Mucosa of descending colon (tissue), 3 donors: Measurements from ENCODE around the gene AMHR2. TPM values are rescaled to one million over a fixed set of nuclear protein-coding genes. Genes with fewer than 3 reads are reported as not detected.
"Not testable (repeated sequence)": the region's sequence is repeated elsewhere in the genome, so short reads cannot be mapped to it uniquely, and the experiment has no call there.

Experiments used
- ATAC-seq: fragments of 200-7000 bp; cut with Tn5 transposase; one replicate; pipeline ENCODE4 v1.9.1; 2020; ENCODE audit warnings: mild to moderate bottlenecking, moderate library complexity
- DNase-seq, 3 donors: peaks; one replicate each; pipeline ENCODE4 v3.0.0-alpha.2; 2020
- H3K36me3 ChIP-seq: fragments of 200-600 bp; one replicate; pipeline ENCODE4 v1.8.0; 2021; ENCODE audit warnings: low read depth, mild to moderate bottlenecking
- H3K4me1 ChIP-seq: fragments of 200-600 bp; one replicate; pipeline ENCODE4 v1.8.0; 2021; ENCODE audit warnings: low read depth, mild to moderate bottlenecking
- H3K4me3 ChIP-seq: fragments of 200-600 bp; one replicate; pipeline ENCODE4 v1.8.0; 2021; ENCODE audit warnings: mild to moderate bottlenecking
- H3K9me3 ChIP-seq: fragments of 200-600 bp; one replicate; pipeline ENCODE4 v1.8.0; 2021; ENCODE audit warnings: mild to moderate bottlenecking
- CTCF ChIP-seq: fragments of 200-600 bp; IDR thresholded peaks from one replicate; pipeline ENCODE4 v1.8.0; 2022; ENCODE audit warnings: antibody characterized with exemption, mild to moderate bottlenecking
- intact Hi-C, 2 donors: fragments of 100-400 bp; cut with DNase I in 1 of 2; cut with micrococcal nuclease in 1 of 2; formaldehyde crosslinking; loops; one replicate each; pipeline versions ENCODE4 v1.11.0 to v1.11.1; 2022; cut with DNase I, micrococcal nuclease
- total RNA-seq, 3 donors: library from RNA; stranded (reverse); fragmentation: NEBNext Ultra II Directional in 2 of 3; extraction: Animal tissue kit (Norgen Biotek cat#: 25700) in 2 of 3; gene quantifications; one replicate each; pipeline versions ENCODE4 v1.2.1 to v1.2.4, GENCODE V29; 2021 to 2023
- donor health status: DM: no; HTN: no; CAD: no; lungs with moderate emphysema.
- donor health status: DM: no; HTN: no; CAD: no.
- donor health status: DM: no; HTN: yes; CAD: no.

Gene AMHR2
- total RNA-seq, 3 donors from 2014 or later, result 0.16 TPM; not detected in 2

GRCh38 chr12:53418221-53418620 lies 5.4 kb upstream of the AMHR2 start:
- H3K4me1 ChIP-seq, result no peaks in the 10 kb centered on the region

GRCh38 chr12:53419756-53420155 lies 3.9 kb upstream of the AMHR2 start:
- no peak for DNase-seq
- Histone ChIP-seq H3K36me3 (no peaks in the 10 kb centered on the region), H3K4me1 (no peaks in the 10 kb centered on the region), H3K4me3 (no peak overlapping the region), H3K9me3 (no peaks in the 10 kb centered on the region)
- no peak for ATAC-seq
- intact Hi-C loops, result loop anchor here (2.0 kb wide), 1 partner anchor 67 kb away; no protein-coding TSS in a partner anchor
- no peak for TF ChIP-seq CTCF

More at GRCh38 chr12:53418221-53418620, 5.4 kb upstream of the AMHR2 start:
- intact Hi-C loops, result loop anchor here in 1 of 2 donors (2.0 kb wide), 1 partner anchor 65 kb away; no protein-coding TSS in a partner anchor
- no peak for ATAC-seq
- DNase-seq, result no peak
- Histone ChIP-seq H3K9me3 (no peaks in the 10 kb centered on the region), H3K4me3 (no peak overlapping the region), H3K36me3 (no peaks in the 10 kb centered on the region)
- TF ChIP-seq CTCF, result no peak

GRCh38 chr12:53422247-53422646 lies 1.4 kb upstream of the AMHR2 start:
- DNase-seq, H3K4me1 ChIP-seq, ATAC-seq, H3K36me3 ChIP-seq, intact Hi-C loops, H3K9me3 ChIP-seq, H3K4me3 ChIP-seq: not testable (repeated sequence)

GRCh38 chr12:53424626-53425514 lies 1.2 kb downstream of the AMHR2 start:
- intact Hi-C loops, result no loop called here
- no peaks in the 10 kb centered on the region for H3K4me1 ChIP-seq
- no peak for DNase-seq
- ATAC-seq, result no peak
- no peak overlapping the region for H3K4me3 ChIP-seq
- H3K9me3 ChIP-seq, result no peaks in the 10 kb centered on the region
- no peak for TF ChIP-seq CTCF
- H3K36me3 ChIP-seq, result no peaks in the 10 kb centered on the region

- no peaks in the 10 kb centered on the region for H3K36me3 ChIP-seq
- DNase-seq, result no peak
- no peak for ATAC-seq
- H3K4me3 ChIP-seq, result no peak overlapping the region
- no peaks in the 10 kb centered on the region for H3K9me3 ChIP-seq
- no peaks in the 10 kb centered on the region for H3K4me1 ChIP-seq
- intact Hi-C loops, result no loop called here
- TF ChIP-seq CTCF, result no peak
Measured at GRCh38 chr12:53425515-53426150, 2.0 kb downstream of the AMHR2 start.
